HAP-1 (cell line): ENCODE results near the gene DNLZ.

Experiments used
- DNase-seq, 2 experiments: peaks; one replicate each; pipeline ENCODE4 v3.0.0-alpha.2; 2016 to 2020; ENCODE audit warnings: low spot score in 2 of 2
- H3K27me3 ChIP-seq: fragments of 250-450 bp; sonication (Bioruptor Pico); 2 replicates; pipeline ENCODE4 v1.5.1; 2020; ENCODE audit warnings: low read depth, mild to moderate bottlenecking, moderate library complexity
- H3K36me3 ChIP-seq: fragments of 250-450 bp; sonication (Bioruptor Pico); replicated peaks from 2 replicates; pipeline ENCODE4 v1.5.1; 2020; ENCODE audit warnings: mild to moderate bottlenecking
- H3K4me1 ChIP-seq: fragments of 250-450 bp; sonication (Bioruptor Pico); 2 replicates; pipeline ENCODE4 v1.5.1; 2020; ENCODE audit warnings: mild to moderate bottlenecking
- H3K4me3 ChIP-seq: fragments of 250-450 bp; sonication (Bioruptor Pico); 2 replicates; pipeline ENCODE4 v1.5.1; 2020; ENCODE audit warnings: mild to moderate bottlenecking, moderate library complexity
- H3K9me3 ChIP-seq: fragments of 250-450 bp; sonication (Bioruptor Pico); 2 replicates; pipeline ENCODE4 v1.5.1; 2020; ENCODE audit warnings: mild to moderate bottlenecking, moderate library complexity
- in situ Hi-C: fragments of 300-500 bp; cut with MboI; formaldehyde crosslinking; loops from 3 replicates; pipeline ENCODE4 v1.14.3; 2020; ENCODE audit warnings: low sequenced_read_pairs, inconsistent platforms, mixed read lengths

The DNLZ gene

DNA sequence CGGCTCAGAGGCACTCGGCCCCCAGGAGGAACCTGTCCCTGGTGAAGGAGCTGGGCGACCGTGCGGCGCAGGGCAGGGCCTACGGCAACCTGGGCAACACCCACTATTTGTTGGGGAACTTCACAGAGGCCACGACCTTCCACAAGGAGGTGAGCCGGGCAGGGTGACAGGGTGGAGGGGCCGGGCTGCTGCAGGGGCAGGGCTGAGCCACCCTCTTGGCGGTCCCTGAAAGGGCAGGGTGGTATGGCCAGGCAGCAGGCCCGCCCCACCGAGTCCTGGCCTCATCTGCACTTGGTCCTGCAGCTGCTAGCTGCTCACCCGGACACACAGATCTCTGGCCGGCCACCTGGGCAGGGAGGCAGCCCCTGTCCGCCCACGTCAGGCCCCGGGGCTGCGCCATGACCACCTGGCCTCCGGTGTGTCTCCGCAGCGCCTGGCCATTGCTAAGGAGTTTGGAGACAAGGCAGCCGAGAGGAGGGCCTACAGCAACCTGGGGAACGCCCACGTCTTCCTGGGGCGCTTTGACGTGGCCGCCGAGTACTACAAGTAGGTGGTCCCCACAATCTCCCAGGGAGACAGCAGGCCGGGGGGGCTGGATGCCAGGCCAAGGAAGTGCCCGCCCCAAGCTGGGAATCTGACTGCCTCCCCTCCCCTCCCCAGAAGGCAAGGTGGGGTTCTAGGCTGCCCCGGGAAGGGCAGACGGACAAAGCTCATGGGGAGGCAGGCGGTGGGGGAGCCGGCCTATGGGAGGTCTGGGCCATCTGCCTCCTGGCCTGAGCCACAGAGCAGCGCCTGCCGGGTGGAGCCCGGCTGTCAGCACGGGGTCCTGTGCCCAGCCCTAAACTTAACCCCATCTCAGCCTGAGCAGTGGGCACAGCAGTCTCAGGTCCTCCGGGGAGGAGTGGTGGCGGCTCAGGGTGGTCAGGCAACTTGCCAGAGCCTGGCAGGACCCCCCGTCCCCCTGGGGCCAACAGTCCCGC is 25.8 kb downstream of the DNLZ start:
- Histone ChIP-seq H3K4me1 (no peaks in the 10 kb centered on the region), H3K36me3 (no peaks in the 10 kb centered on the region), H3K4me3 (no peak overlapping the region), H3K9me3 (no peaks in the 10 kb centered on the region), H3K27me3 (no peaks in the 10 kb centered on the region)
- in situ Hi-C loops: no loop called here
- no peak for DNase-seq

- H3K27me3 ChIP-seq: no peaks in the 10 kb centered on the region
- no peaks in the 10 kb centered on the region for H3K9me3 ChIP-seq
- H3K4me1 ChIP-seq: no peaks in the 10 kb centered on the region
- no peak overlapping the region for H3K4me3 ChIP-seq
- in situ Hi-C loops: no loop called here
- no peaks in the 10 kb centered on the region for H3K36me3 ChIP-seq
- DNase-seq: no peak
Measured at GRCh38 chr9:136336881-136337280, 26.7 kb downstream of the DNLZ start.

DNA sequence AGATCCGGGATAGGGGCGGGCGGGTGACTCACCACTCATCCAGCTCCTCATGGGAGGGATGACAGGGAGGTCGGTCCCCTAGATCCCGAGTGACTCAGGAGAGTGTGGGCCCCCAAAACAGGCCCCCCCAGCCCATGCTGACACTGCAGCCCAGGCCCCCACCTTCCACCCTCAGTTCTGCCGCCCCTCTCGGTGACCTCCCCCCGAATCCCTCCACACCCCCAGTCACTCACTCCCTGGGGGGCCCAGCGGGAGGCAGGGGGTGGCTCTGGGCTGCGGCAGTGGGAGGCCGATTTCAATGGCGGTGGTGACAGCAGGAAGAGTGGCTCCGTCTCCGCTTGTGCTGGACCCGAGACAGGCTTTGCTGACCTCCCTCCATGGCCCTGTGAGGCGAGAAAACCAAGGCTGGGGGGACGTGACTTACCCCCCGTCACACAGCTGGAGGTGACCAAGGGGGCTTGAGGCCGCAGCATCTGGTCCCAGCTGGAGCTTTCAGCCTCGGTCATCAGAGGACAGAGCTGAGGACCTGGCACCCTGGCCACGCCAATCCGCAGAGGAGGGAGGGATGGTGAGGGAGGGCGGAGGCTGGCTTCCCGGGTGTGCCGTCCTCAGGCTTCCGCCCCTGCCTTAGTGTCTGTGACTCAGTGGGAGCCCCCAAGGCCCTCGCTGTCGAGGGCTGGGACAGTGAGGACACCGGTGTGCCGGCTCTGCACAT is 27.2 kb downstream of the DNLZ start:
- Histone ChIP-seq H3K9me3 (no peaks in the 10 kb centered on the region), H3K36me3 (no peaks in the 10 kb centered on the region), H3K4me3 (no peak overlapping the region), H3K4me1 (no peaks in the 10 kb centered on the region), H3K27me3 (no peaks in the 10 kb centered on the region)
- in situ Hi-C loops: no loop called here
- DNase-seq: no peak

DNA sequence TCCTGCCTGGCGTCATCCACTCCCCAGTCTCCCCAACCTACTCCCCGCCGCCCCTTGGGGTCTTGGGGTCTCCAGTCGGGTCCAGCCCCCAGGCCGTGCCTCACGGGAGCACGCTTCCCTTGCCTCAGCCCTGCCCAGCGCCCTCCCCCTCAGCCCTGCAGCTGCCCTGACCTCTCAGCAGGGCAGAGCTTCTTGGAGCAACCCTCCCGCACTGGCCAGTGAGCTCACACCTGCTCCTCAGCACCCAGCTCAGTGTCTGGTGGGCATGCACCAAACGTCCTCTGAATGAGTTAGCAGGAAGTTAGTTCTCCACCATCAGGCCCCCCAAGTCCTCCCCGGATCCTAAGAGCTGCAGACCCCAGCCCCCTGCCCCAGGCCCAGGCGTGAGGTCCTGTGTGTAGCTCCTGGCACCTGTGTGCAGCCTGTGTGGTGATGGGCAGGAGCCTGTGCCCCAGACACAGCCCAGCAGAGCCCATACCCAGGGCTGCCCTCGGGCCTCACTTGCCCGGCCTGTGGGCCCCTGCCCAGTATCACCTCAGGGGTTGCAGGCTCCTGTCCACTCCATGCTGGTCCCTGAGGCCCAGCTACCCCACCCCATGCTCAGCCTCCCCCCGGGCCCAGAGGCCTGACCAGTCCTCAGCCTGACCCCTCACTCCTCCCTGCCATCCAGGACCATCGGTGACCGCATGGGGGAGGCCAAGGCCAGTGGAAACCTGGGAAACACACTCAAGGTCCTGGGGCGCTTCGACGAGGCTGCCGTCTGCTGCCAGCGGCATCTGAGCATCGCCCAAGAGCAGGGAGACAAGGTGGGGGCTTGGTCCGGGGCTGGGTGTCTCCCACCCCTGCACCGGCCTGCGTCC is 28.0 kb downstream of the DNLZ start:
- no peaks in the 10 kb centered on the region for H3K27me3 ChIP-seq
- no peaks in the 10 kb centered on the region for H3K4me1 ChIP-seq
- H3K9me3 ChIP-seq: no peaks in the 10 kb centered on the region
- H3K36me3 ChIP-seq: no peaks in the 10 kb centered on the region
- no peak overlapping the region for H3K4me3 ChIP-seq
- in situ Hi-C loops: no loop called here
- DNase-seq: no peak

GRCh38 chr9:136334541-136334940 is 29.0 kb downstream of the DNLZ start:
- H3K4me3 ChIP-seq: no peak overlapping the region
- no peaks in the 10 kb centered on the region for H3K27me3 ChIP-seq
- DNase-seq: no peak
- H3K4me1 ChIP-seq: no peaks in the 10 kb centered on the region
- no peaks in the 10 kb centered on the region for H3K36me3 ChIP-seq
- H3K9me3 ChIP-seq: no peaks in the 10 kb centered on the region
- in situ Hi-C loops: no loop called here

DNA sequence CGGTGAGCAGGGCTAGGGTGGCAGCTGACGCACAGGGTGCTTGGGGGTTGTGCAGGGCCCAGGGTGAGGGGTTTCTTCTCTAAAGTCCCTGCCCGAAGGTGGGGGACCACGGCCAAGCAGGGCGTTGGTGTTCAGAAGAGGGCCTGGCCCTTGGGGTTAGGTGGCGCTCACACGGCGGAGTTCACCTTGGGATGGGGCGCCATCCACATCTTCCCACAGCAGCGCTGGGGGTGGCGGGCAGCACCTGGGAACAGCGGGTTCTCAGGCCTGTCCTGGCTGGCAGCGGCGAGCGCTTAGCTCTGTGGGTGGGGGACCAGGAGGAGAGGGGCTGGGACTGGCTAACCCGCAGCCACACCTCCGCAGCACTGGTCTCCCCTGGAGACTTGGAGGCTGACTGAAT is 30.1 kb downstream of the DNLZ start:
- peaks cover 4% of the 10 kb centered on the region for H3K4me1 ChIP-seq
- DNase-seq: no peak

DNA sequence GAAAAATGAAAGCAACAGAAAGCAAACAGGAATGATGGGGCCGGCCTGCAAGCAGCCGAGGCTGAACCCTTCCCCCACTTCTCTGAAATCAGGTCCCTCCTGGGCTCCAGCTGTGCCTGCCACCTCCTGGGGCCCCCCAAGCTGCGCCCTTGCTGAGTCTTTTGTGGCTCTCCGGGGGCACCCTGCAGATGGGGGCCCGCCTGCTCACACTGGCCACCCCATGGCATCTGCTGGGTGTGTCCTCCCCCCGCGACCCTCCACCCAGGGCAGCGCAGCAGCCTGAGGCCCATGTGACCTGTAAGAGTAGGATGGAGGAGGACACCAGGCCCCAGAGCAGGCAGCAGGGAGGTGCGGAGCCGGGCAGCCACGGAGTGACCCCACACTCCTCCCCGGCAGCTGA is 30.5 kb downstream of the DNLZ start:
- DNase-seq: no peak
- no peaks in the 10 kb centered on the region for H3K9me3 ChIP-seq
- no peaks in the 10 kb centered on the region for H3K27me3 ChIP-seq
- peaks cover 9% of the 10 kb centered on the region for H3K4me1 ChIP-seq
- in situ Hi-C loops: no loop called here
- H3K4me3 ChIP-seq: no peak overlapping the region
- H3K36me3 ChIP-seq: no peaks in the 10 kb centered on the region

More for the DNA sequence above, 30.1 kb downstream of the DNLZ start:
- no peaks in the 10 kb centered on the region for H3K9me3 ChIP-seq
- H3K36me3 ChIP-seq: no peaks in the 10 kb centered on the region
- no peaks in the 10 kb centered on the region for H3K27me3 ChIP-seq
- in situ Hi-C loops: no loop called here
- no peak overlapping the region for H3K4me3 ChIP-seq

- Histone ChIP-seq H3K27me3 (no peaks in the 10 kb centered on the region), H3K4me1 (peaks cover 9% of the 10 kb centered on the region), H3K36me3 (no peaks in the 10 kb centered on the region), H3K4me3 (no peak overlapping the region), H3K9me3 (no peaks in the 10 kb centered on the region)
- in situ Hi-C loops: no loop called here
- no peak for DNase-seq
Measured at GRCh38 chr9:136332482-136332983, 31.0 kb downstream of the DNLZ start.

- peaks cover 9% of the 10 kb centered on the region for H3K4me1 ChIP-seq
- in situ Hi-C loops: no loop called here
- no peaks in the 10 kb centered on the region for H3K27me3 ChIP-seq
Measured at GRCh38 chr9:136331556-136332481, 31.7 kb downstream of the DNLZ start.

GRCh38 chr9:136331030-136331429 is 32.5 kb downstream of the DNLZ start:
- Histone ChIP-seq H3K4me1 (peaks cover 9% of the 10 kb centered on the region), H3K4me3 (no peak overlapping the region), H3K27me3 (no peaks in the 10 kb centered on the region), H3K36me3 (no peaks in the 10 kb centered on the region), H3K9me3 (no peaks in the 10 kb centered on the region)
- no peak for DNase-seq
- in situ Hi-C loops: no loop called here

More at GRCh38 chr9:136331556-136332481, 31.7 kb downstream of the DNLZ start:
- Histone ChIP-seq H3K9me3 (no peaks in the 10 kb centered on the region), H3K36me3 (no peaks in the 10 kb centered on the region), H3K4me3 (no peak overlapping the region)
- DNase-seq: no peak

DNA sequence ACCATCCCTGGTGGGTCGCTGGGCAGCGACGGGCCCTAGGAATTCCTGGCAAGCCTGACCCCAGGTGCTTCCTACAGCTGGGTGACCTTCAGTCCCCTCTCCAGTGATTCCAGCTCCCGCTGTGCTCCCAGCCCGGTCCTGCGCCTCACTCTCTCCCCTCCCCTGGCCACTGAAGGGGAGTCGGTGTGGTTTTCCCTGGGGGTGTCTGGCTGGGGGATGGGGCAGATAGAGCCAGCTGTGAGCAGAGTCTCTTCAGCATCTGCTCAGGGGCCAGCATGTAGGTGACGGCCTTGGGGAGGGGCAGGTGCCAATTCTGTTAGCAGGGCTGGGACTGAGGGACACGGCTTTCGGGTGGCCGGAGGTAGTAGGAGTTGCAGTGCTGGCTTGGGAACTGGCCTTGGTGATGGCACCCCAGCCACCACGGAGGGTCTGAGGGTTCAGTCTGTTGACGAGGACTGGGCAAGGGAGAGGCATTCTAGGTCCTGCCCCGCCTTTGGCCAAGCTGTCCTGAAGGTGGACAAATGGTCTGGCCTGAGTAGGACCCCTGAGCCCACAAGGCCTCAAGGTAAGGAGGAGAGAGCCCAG is 33.0 kb downstream of the DNLZ start:
- Histone ChIP-seq H3K4me3 (no peak overlapping the region), H3K36me3 (no peaks in the 10 kb centered on the region), H3K27me3 (no peaks in the 10 kb centered on the region), H3K9me3 (no peaks in the 10 kb centered on the region), H3K4me1 (peaks cover 9% of the 10 kb centered on the region)
- no peak for DNase-seq
- in situ Hi-C loops: no loop called here

- Histone ChIP-seq H3K36me3 (no peaks in the 10 kb centered on the region), H3K4me1 (peaks cover 9% of the 10 kb centered on the region), H3K4me3 (no peak overlapping the region), H3K9me3 (no peaks in the 10 kb centered on the region), H3K27me3 (no peaks in the 10 kb centered on the region)
- no peak for DNase-seq
- in situ Hi-C loops: no loop called here
Measured at GRCh38 chr9:136329636-136330405, 33.7 kb downstream of the DNLZ start.
